GM21717 (cell line): ENCODE measurements around the gene HOXB4.

ENCODE experiments used
- ATAC-seq: cut with Tn5 transposase; IDR thresholded peaks from one replicate; pipeline ENCODE4 v1.9.1; 2021; ENCODE audit warnings: mild to moderate bottlenecking, moderate library complexity; ENCODE audit not compliant: unreplicated experiment

Gene HOXB4

DNA sequence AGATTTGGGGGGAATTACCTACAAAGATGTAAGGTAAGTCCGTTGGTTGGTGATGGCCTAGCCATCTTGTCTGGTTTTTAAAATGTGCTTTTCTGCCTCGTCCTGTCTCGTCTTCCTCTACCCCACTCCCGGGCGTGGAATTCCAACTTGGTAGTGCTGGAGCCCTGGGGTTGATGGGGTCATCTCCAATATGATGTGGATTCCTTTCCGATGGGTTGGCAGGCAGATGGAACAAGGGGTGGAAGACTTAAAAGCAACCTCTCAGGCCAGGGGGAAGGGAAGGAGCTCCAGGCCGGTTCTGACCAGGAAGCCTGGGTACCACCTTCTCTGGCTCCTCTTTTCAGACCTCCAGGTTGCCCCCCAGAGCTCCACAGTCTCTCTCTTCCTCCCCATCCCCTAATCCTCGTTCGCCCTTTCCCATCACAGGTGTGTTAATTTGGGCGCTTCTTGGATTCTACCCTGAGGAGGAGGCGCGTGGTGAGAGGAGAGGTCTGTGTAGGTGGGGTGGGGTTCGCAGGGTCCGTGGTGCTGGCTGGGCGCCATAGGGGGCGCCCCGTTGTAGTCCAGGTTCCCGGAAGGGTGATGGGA lies 28.1 kb downstream of the HOXB4 start:
- ATAC-seq = no peak

DNA sequence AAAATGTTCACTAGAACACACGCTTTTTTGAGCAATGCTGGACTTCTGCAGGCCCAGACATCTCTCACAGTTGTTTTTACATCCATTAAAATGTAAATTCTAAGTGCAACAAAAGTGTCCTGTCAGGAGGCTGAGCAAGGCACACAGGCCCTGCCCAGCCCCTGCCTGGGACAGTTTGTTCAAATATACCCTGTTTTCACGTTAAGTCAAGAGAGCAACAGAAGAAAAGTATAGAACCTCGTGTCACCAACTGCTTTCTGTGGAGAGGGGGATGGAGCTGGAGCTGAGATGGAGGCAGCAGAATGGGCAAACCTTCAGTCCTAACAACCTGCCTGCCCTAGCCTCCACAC lies 28.9 kb downstream of the HOXB4 start:
- no peak for ATAC-seq

DNA sequence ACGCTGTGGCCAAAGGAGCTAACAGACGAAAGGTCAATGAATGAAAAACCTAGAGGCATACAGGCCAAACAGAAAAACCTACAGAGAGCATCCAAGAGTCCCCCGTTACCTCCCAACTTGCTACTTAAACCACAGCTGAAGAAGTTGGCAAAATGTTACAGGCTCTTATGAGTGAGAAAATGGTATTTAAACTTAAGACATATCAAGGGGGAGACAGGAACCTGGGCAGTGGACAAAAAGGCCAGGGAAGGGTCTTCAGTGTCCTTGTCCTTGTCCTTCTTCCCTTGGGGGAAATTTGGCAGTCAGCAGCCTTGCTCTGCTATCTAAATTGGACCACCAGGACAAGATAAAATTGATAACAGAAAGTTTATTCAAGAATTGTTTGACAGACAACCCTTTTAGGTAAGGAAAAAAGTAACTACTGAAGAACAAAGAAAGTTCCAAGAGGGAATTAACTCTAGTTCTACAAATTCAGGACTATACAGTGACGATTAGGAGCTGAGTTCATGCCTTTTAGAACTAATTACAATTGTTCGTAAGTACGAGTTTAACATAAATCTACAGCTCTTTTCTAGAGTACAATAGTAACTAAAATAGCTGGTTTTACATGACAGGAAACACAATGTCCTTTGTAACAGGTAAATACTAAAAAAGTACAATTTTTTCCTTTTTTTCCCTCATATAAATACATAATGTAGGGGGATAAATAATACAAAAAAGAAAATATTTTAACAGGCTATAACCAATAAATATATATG lies 29.4 kb downstream of the HOXB4 start:
- no peak for ATAC-seq

DNA sequence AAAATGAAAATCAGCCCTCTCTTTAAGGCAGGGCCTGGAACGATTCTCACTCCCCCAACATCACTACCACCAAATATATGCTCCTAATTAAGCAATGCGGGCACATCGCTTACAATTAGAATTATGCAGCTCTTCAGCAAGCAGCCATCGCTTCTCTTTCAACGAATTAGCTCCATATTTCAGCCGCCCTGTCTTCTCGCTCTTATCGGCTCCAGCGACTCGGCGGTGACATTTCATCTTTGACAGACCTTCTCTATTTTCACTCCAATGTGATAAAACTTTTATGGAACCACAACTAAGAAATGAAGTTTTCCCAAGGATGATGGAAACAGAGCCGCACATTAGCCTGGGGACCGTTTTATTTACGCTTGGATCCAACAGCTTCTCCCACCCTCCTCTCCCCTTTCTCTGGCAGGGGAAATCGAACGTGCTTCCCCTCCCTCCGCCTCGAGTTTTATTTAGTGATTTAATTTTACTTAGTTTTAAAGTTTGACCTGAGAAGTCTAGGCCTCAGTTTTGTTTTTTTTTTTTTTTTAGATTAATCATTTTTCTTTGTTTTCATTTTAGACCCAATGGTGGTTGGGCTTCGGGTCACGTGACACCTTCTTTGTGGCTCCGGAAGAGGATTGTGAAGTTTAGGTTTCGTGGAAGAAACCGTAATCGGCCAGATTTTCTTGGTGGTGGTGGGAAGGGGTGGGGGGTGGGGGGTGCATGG lies 30.2 kb downstream of the HOXB4 start:
- ATAC-seq = no peak

DNA sequence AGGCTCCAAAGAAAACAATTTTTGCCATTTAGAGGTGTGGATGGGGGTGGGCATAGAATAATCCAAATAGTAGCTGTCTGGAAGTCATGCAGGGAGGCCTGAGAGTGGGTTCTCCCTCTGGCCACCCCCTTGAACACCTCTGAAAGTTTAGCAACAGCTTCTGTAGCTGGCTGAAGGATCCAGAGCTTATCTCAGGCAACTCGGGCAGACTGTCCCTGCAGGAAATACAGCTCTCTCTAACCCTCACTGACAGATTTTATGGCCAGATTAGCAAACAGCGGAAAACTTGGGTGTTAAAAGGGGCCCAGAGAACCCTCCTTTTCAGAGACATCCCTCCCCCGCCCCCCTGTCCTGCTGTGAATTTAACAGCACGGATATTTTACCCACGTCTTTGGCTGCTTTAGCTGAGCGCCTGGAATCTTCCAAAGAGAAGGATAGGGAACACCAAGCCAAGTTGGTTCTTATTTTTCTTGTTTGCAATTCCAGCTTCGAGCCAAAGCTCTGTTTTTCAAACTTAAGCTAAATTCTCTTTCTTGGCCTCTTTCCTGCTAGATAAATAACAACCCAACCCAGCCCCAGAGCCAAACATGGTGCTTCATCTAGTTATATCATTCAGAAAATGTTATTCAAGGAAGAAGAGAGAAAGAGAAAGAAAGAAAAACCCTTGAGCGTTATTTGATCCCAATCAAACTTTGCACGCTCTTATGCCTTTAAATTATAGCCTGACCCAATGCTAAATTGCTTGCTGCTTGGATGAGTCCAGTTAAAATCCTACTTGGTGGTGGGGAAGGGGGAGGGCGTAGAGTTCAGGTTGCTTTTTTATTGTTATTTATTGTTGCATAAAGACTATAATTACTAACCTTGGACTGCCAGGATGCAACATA lies 31.0 kb downstream of the HOXB4 start:
- ATAC-seq = no peak

DNA sequence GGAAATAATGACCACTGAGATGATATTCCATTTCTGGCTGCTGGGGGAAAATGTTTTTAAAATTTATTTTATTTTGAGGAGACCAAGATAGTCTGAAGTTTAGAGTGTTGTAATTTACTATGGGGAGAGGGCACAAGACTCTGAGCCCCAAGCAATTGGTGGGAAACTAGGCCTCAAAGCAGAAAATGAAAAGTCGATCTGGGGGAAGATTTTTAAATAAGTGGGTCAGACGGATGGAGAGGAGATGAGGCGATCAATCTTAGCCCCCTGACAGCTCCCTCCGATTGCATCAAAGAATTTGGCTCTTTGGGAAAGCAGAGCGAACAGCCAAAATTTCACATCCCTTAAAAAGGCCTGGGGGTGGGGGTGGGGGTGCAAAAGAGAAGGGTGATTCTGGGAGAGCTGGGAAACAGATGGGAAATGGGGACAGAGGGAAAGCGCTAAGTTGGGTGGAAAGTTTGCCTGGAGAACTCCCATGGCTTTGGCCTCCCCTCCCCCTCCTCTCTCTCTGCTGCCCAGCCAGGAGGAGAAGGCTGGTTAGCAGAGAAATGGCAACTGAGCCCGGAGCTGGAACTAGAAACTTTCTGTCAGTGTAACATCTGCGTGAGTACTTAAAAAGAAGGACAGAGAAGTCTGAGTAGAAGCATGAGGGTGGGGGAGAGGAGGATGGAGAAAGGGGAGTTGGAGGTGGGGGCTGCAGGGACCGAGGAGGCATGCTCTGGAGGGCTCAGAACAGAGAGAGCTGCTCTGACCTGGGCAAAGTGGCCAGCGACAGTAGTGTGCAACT lies 31.8 kb downstream of the HOXB4 start:
- no peak for ATAC-seq

DNA sequence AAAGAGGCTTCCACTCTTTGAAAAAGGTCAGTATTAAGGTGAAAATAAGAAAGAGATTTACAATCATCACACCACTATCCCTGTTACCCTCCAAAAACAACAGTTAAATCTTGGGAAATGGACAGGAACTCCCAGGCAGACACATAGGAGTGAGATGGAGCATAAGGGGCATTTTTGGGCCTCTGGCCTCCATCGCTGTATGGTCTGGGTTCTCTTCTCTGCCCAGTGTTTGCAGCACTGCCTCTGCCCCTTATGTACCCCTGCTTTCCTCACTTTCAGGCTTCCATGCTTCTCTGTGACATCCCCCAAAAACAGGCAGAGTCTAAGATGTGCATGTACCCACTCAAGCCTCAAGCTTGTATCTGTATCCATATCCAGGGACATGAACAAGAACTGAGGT lies 32.6 kb downstream of the HOXB4 start:
- no peak for ATAC-seq

DNA sequence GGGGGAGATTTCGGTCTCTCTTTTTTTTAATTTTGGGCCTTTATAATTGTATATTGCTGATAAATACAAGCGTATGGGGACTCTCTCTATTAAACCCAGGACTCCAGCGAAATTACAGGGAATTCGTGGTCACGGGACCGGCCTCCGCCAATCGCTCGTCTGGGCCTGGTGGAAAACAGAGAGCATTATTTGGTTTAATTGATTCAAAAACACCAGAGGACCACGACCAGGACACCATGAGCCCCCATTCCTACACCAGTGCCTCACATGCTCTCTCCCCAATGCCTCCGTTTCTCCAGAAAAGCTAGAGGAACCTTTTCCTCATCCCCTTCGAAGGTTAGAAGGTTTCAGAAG lies 33.2 kb downstream of the HOXB4 start, which contains the start of gene HOXB2:
TSS of gene HOXB2 (minus strand) at position 88 of the 354 bp plus-strand sequence. CDS start 198 bp downstream, outside the sequence.
- ATAC-seq = no peak

DNA sequence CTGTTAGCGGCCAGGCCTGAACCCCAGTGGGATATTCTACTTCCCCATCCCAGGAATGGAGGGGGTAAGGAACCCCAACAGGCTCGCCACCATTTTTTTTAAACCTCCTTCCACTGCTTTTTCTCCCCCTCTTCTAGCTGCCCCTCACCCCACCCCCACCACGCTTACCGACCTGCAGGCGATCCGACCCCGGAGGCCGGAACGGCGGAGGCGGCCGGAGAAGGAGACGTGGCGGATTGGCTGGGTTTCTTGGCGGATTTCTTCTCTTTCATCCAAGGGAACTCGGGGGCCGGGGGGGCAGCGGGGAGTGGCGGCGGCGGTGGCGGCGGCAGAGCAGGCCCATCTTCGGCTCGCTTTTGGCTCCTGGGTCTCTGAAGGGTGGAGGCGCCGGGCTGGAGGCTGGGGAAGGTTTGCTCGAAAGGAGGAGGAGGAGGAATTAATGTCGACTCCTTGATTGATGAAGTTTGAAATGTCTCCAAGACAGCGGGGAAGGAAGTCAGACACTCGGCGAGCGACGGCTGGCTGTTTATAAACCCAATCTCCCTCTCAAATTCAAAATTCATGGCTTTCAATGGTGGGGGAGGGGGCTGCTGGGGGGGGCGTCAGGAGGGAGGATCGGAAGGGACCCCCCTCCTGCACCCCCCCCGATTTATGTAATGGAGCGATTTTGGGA lies 33.7 kb downstream of the HOXB4 start:
- no peak for ATAC-seq

DNA sequence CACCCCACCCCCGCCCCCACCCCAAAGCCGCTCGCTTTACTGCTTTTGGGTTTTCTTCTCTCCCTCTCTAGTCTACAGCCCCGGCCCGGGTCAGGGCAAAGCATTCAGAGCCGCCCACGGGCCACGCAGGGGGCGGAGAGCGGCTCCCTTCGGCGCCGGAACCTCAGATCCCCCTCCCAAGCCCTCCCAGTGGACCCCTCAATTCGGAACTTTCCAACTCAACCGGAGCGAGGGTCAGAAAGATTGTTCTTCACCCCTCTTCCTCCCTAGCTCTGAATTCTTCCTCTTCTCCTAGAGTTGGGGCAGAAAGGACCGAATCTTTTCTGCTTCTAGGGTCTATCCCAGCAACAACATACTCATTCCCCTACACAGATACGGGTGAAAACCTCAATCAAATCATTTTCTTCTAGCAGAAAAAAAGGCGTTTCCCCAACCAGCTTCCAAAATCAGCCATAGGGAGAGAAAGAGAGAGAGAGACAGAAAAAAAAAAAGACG lies 34.2 kb downstream of the HOXB4 start:
- no peak for ATAC-seq

DNA sequence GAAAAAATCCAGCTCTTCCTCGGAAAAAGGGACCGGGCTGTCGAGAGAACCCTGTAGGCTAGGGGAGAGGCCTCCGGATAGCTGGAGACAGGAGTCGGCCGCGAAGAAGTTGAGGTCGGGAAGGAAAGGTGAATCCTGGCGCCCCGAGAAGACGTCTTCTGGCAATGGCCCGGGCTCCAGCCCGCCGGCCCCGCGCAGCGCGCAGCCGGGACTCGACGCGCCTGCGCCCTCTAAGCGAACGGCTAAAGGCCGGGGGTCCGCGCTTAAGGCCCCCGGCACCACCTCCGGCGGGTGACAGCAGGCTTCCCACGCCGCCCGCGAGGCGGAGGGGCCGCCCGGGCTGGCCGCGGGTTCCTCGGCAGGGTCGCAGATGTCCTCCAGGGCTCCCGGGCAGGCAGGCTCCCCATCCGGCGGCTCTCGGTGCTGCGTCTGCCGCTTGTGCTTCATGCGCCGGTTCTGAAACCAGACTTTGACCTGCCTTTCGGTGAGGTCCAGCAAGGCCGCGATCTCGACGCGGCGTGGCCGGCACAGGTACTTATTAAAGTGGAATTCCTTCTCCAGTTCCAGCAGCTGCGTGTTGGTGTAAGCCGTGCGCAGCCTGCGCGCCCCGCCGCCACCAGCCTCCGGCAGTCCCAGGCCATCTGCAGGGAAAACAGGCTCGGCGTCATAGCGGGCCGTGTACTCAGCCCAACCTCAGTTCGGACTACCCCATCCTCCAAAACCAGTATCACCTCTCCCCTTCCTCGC lies 34.9 kb downstream of the HOXB4 start:
- ATAC-seq = no peak

DNA sequence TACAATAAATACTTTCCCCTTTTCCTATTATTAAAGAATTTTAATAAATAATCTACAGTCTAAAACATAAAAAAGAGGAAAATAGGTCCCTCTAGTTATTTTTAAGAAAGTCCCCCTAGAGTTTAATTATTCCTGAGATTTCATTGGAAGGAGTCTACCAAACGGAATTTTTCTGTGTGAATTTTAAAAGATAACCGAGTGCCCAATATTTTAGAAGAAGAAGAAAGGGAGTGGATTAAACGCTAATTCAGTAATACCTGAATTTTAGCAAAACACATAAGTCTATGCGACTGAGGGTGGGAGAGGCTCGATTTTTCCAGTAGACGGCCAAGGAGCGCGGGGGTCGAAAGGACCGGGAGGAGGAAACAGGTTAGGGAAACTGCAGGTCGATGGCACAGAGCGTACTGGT lies 35.4 kb downstream of the HOXB4 start:
- no peak for ATAC-seq

DNA sequence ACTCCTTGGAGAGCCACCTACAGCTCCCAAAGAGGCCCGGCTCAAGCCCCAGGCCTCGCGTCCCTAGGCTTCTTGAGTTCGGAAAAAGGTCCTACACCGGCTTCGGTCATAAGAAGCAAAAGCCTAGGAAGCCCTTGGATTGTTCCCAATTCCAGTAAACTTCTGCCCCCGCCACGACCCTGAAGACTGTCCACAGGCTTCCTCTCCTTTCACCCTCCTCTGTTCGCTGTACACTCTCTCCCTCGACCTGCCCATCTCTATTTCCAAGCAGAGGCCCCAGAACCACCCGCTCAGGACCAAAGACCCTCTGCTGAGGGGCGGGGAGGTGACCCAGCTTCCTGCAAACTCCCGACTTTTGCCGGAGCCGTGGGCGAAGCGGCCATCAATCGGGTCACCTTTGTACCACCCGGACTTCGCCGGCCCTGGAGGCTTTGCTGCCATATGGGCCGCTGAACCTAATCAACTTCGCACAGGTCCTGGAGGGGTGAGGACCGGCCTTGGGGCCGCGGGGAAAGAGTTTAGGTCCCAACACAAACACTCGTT lies 36.0 kb downstream of the HOXB4 start:
- no peak for ATAC-seq

DNA sequence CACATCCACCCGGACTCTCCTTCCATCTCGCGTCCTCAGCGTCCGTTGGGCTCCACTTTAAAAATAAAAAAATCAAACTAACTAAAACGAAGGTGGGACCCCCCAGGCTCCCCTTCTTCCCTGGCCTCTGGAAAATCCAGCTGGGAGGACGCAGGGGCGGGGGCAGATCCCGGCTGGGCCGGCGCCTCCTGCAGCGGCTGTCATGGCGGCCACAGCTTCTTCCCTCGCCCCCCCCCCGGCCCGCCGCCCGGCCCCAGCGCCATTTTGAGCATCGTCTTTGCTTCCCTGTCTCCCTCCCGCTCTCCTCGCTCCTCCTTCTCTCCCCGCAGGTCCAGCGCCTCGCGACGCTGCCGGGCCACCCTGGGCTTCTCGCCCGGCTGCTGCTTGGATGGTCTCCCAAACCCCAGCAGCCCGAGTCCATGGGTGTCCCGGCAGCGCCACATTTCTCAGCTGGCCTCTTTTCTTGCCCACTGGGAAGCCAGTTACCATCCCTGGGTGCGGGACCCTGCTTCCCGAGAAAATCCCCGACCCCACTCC lies 36.5 kb downstream of the HOXB4 start:
- ATAC-seq = no peak

DNA sequence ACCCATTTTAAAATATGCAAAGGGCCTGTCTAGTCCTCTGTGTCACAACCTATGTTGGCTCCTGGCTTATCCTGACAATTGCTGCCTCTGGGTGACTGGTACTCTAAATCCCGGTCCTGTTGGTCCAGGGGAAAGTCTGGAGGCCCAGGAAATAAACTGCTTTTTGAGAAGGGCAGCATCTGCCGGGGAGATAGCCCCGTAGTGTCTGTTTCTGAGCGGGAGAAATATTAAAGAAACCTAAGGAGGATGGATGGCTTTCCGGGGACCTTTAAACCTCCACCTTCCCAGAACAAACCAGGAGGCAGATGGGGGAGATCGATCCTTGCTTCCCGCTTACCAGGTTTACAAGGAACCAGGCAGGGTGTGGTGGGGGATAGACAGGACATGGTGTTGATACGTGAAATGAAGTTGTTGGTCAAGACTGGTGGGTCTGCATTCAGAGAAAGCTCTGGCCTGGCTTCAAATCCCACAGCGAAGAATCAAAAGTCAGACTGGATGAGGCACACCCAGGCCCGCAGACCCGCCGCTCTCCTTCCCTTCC lies 37.0 kb downstream of the HOXB4 start:
- no peak for ATAC-seq

DNA sequence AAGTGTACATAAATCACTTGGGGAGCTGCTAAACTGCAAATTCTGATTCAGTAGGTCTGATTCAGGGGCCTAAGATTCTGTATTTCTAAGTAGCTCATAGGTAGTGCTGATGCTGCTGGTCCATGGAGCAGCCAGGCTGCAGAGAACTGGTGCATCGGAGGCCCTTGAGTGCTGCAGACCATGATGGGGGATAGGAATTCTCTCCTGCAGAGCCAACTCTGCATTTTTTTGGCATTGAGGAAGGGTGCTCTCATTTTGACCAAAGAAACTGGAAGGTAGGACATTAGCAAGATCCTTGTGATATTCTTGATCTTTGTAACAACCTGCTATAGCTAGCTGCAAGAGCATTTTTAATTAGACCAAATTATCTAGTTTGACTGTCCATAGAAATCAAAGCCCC lies 37.9 kb downstream of the HOXB4 start:
- no peak for ATAC-seq

DNA sequence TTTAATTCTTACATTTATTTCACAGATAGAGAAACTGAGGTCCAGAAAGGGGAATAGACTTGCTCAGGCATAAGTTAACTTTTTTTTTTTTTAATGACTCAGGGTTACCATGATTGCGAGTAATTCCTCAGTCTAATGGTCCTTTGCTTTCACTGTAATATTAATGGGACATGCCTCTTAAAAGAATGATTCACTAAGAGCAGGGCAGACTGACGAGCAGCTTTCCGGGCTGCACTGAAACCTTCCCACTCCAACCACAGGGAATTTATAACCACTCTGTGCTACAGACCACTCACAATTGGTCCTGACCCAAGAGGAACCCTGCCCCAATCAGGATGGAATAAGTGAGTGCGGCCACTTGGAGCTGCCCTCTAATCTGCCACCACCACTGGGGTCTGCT lies 39.0 kb downstream of the HOXB4 start:
- no peak for ATAC-seq

DNA sequence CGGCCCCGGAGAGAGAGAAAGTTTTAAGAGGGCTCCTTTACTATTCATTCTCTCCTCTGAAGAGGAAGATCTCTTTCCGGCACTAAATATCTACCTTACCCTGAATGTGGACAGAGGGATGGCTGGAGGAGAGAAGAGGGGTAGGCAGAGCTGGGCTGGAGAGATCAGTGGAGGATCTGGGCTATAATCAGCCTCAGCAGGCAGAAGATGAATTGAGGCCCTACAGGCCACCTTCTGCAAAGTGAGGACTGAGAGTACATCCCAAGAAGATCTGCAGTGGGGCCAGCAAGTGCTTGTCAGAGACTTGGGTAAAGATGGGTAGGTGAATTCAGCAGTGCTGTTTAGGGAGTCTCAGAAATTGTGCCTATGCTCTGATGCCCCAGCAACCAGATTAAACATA lies 40.8 kb downstream of the HOXB4 start:
- no peak for ATAC-seq
